HL-60 (cell line): Measurements from ENCODE around the gene FZD4.
"Not testable (repeated sequence)": the region's sequence is repeated elsewhere in the genome, so short reads cannot be mapped to it uniquely, and the experiment has no call there.

Experiments used
- DNase-seq, 2 experiments: peaks; one replicate each; pipeline ENCODE4 v3.0.0-alpha.2; 2010 to 2020; ENCODE audit warnings: low read depth in 1 of 2, low spot score in 1 of 2
- H3K27ac ChIP-seq: fragments of 250-450 bp; sonication (Bioruptor Pico); replicated peaks from 2 replicates; pipeline ENCODE4 v1.5.1; 2020; ENCODE audit warnings: mild to moderate bottlenecking, moderate library complexity
- H3K27me3 ChIP-seq: fragments of 250-450 bp; sonication (Bioruptor Pico); 2 replicates; pipeline ENCODE4 v1.5.1; 2021; ENCODE audit warnings: mild to moderate bottlenecking, moderate library complexity; ENCODE audit not compliant: insufficient read depth, poor library complexity, severe bottlenecking
- H3K4me3 ChIP-seq: replicated peaks from 2 replicates; pipeline ENCODE4 v1.5.1; 2011; ENCODE audit warnings: mild to moderate bottlenecking, control low read depth, low read length; ENCODE audit not compliant: insufficient read depth
- GABPA ChIP-seq: IDR thresholded peaks from 2 replicates; pipeline ENCODE4 v1.6.1; 2012; ENCODE audit warnings: low read depth
- POLR2AphosphoS5 ChIP-seq: IDR thresholded peaks from 2 replicates; pipeline ENCODE4 v1.6.1; 2012; ENCODE audit warnings: low read depth
- SPI1 ChIP-seq: IDR thresholded peaks from 2 replicates; pipeline ENCODE4 v1.6.1; 2012; ENCODE audit warnings: low read depth, mild to moderate bottlenecking, borderline replicate concordance
- long read RNA-seq: library from polyadenylated mRNA; unstranded; transcript quantifications from one replicate; pipeline ENCODE4 v2.0.0, GENCODE V29; 2020
- TF ChIP-seq, protein P1 (sequence below): IDR thresholded peaks from 2 replicates; pipeline ENCODE4 v1.6.1; 2012; ENCODE audit warnings: low read depth; ENCODE audit not compliant: insufficient replicate concordance
- TF ChIP-seq, protein P2 (sequence below): IDR thresholded peaks from one replicate; pipeline ENCODE4 v1.5.1; 2011; ENCODE audit warnings: low read length, control low read depth, inconsistent platforms; ENCODE audit not compliant: insufficient read depth

The FZD4 gene
- long read RNA-seq, result 0 reads

DNA sequence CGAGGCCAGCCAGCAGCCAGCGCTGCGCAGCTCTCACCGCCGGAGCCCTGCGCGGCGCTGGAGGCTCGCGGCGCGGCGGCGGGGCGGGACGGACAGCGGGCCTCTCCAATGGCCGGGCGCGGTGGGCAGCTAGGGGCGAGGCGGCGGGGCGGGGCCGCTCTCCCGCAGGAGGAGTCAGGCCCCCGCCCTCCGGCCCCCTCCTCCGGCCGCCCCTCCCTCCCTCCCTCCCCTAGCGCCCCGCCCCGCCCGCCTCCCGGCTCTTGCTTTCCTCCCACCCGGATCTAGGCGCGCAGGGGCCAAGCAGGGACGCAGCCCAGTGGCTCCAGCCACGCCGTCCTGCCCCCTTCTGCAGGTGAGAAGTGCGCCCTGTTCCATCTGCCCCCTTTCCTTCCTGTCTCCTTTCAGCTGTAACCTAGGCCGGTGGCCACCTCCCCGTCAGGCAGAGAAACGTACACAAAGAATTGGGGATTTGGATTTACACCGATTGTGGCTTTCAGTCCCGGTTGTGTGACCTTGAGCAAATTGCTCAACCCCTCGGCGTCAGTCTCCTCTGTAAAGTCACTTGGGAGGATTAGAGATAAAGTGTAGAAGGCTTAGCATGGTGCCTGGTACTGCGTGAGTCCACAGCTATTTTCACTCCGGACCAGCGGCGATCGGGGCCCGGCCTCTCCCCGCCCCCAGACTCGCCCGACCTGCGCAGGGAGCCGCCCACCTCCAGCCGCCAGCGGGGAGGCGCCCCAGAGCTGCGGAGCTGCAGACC, at the start of gene FZD4:
Gene FZD4 (minus strand): TSS at position 35 of the 760 bp plus-strand sequence. CDS start 310 bp downstream, outside the sequence.
- H3K27me3 ChIP-seq, result peaks cover 49% of the 10 kb centered on the region
- no peak for DNase-seq
- peak within 1 kb of the TSS; percentile 38 for H3K4me3 ChIP-seq
- H3K27ac ChIP-seq, result no peak within 1 kb of the TSS
- TF ChIP-seq, protein P1, sequence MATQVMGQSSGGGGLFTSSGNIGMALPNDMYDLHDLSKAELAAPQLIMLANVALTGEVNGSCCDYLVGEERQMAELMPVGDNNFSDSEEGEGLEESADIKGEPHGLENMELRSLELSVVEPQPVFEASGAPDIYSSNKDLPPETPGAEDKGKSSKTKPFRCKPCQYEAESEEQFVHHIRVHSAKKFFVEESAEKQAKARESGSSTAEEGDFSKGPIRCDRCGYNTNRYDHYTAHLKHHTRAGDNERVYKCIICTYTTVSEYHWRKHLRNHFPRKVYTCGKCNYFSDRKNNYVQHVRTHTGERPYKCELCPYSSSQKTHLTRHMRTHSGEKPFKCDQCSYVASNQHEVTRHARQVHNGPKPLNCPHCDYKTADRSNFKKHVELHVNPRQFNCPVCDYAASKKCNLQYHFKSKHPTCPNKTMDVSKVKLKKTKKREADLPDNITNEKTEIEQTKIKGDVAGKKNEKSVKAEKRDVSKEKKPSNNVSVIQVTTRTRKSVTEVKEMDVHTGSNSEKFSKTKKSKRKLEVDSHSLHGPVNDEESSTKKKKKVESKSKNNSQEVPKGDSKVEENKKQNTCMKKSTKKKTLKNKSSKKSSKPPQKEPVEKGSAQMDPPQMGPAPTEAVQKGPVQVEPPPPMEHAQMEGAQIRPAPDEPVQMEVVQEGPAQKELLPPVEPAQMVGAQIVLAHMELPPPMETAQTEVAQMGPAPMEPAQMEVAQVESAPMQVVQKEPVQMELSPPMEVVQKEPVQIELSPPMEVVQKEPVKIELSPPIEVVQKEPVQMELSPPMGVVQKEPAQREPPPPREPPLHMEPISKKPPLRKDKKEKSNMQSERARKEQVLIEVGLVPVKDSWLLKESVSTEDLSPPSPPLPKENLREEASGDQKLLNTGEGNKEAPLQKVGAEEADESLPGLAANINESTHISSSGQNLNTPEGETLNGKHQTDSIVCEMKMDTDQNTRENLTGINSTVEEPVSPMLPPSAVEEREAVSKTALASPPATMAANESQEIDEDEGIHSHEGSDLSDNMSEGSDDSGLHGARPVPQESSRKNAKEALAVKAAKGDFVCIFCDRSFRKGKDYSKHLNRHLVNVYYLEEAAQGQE, result no peak
- TF ChIP-seq SPI1 (no peak), GABPA (no peak), POLR2AphosphoS5 (no peak)
- TF ChIP-seq, protein P2, sequence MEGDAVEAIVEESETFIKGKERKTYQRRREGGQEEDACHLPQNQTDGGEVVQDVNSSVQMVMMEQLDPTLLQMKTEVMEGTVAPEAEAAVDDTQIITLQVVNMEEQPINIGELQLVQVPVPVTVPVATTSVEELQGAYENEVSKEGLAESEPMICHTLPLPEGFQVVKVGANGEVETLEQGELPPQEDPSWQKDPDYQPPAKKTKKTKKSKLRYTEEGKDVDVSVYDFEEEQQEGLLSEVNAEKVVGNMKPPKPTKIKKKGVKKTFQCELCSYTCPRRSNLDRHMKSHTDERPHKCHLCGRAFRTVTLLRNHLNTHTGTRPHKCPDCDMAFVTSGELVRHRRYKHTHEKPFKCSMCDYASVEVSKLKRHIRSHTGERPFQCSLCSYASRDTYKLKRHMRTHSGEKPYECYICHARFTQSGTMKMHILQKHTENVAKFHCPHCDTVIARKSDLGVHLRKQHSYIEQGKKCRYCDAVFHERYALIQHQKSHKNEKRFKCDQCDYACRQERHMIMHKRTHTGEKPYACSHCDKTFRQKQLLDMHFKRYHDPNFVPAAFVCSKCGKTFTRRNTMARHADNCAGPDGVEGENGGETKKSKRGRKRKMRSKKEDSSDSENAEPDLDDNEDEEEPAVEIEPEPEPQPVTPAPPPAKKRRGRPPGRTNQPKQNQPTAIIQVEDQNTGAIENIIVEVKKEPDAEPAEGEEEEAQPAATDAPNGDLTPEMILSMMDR, result no peak

DNA sequence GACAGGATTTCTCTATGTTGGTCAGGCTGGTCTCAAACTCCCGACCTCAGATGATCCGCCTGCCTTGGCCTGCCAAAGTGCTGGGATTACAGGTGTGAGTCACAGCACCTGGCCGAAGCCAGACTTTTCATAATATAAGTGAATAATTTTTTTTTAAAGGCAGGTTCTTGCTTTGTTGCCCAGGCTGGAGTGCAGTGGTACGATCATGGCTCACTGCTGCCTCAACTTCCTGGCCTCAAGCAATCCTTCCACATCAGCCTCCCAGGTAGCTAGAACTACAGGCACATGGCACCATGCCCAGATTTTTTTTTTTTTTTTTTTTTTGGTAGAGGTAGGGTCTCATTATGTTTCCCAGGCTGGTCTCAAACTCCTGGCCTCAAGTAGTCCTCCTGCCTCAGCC, 49.1 kb upstream of the FZD4 start:
- not testable (repeated sequence) for DNase-seq, H3K4me3 ChIP-seq

DNA sequence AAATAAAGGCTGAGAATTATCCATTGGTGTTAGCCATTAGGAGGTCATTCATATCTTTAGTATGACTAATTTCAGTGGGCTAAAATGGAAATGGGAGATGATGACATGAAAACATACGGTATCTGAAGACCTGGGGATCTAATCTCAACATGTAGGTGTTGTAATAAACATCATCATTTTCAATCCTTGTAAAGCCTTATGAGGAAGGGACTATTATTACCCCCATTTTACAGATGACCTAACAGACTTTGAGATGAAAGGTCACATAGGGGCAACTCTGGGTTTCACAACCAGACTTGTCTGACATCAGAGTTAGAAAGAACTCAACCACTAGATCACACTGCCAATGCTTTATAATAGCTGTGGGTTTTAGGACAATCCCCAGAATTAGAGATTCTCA, 47.7 kb upstream of the FZD4 start:
- no peak for TF ChIP-seq GABPA
- TF ChIP-seq, protein P2, result no peak
- TF ChIP-seq SPI1, result no peak
- no peak for DNase-seq
- no peak overlapping the region for H3K4me3 ChIP-seq
- no peak overlapping the region for H3K27ac ChIP-seq
- no peaks in the 10 kb centered on the region for H3K27me3 ChIP-seq

More for the DNA sequence above, 49.1 kb upstream of the FZD4 start:
- not testable (repeated sequence) for H3K27ac ChIP-seq, H3K27me3 ChIP-seq

DNA sequence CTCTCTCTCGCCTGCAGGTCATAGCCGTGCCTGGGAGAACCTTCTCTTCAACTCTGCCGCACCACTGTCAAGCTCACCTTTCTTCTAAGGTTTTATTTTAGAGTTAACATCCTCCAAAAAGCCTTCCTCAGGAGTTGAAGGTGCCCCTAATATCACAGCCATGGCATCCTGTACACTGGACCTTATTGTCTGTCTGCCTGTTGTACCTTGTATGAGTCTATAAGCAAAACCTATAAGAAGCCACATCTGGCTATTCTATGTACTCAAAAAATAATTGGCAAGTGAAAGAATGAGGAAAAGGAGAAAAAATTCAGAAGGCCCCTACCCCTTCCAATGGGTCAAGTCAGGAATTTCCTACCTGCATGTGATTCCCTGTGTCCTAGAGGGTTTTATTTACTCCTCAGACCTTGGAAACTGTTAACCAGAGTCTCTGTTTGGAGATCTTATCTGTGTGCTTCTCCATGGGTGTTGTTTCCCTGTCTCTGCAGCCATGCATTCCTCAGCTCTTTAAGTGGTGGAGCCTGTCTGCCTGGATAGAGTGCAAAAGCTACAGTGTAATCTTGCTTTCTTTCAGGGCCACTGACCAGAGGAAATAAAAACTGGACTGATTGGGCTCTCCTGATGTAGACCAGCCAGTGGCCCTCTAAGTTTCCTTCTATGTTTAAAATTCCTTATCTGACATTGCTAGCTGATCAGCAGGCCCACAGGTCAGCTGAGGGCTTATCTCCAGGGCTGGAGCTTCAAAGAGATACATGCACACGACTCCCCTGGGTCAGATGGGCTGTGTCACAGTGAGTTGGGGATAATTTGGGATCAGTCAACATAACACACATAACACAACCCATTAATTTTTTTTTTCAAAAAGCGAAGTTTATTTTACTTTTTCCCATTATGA, 44.9 kb upstream of the FZD4 start:
- no peaks in the 10 kb centered on the region for H3K27me3 ChIP-seq

More for the DNA sequence above, 44.9 kb upstream of the FZD4 start:
- TF ChIP-seq GABPA (no peak), SPI1 (no peak), POLR2AphosphoS5 (no peak)
- TF ChIP-seq, protein P1, result no peak
- TF ChIP-seq, protein P2, result no peak
- no peak for DNase-seq
- Histone ChIP-seq H3K27ac (no peak overlapping the region), H3K4me3 (no peak overlapping the region)
